HG02852 (cell line): ENCODE measurements around the gene LMF1.

Source experiments
- ATAC-seq: cut with Tn5 transposase; IDR thresholded peaks from one replicate; pipeline ENCODE4 v1.9.1; 2021; ENCODE audit warnings: mild to moderate bottlenecking, moderate library complexity; ENCODE audit not compliant: unreplicated experiment

The LMF1 gene

DNA sequence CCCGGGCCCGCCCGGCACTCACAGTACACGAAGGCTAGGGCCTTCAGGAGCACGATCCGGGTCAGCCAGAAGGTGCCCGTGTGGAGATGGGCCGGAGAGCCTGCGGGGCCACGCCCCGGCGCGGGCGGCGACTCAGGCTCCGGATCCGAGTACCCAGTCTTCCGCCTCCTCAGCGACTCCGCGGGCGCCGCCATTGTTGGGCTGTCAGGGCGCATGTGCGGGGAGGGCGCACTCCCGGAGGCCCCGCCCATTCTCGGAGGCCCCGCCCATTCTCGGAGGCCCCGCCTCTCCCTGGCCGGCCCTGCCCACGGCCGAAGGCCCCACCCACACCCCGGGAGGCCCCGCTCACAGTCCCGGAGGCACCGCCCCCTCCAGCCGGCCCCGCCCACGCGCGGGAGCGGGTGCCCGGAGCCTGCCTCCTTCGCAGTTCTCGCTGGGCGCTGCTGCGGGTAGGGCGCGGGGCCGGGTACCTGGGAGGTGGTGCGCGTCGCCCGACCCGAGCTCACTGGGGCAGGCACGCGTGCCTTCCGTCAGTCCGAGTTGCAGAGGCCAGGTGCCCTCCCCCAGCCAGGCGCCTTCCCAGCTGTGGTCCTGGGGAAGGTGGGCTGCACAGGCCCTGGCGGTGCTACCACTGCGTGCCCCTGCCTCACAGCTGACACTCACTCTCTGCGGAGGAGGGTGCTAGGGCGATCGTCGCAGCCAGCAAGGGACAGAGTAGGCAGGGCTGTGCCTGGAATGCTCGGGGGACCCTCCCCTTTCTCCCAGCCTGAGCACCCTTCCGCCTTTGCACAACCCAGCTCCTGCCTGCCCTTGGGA is at the start of gene LMF1:
Gene LMF1 (minus strand): TSS at position 219 of the 816 bp plus-strand sequence. CDS start 4 bp downstream, at position 215.
- peak; percentile 70 for ATAC-seq

DNA sequence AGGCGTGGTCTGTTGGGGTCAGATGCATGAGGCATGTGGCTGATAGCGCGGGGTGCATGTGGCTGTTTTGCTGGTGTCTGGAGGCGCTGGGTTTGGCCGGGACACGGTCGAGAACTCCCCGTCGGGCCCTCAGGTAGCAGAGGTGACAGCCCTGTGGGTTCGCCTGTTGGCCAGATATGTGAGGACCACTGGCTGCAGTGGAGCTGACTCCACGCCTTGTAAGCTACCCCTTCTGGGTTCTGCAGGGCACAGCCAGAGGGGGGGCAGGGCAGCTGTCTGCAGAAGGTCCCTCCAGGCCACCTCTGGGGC is 49.3 kb upstream of the LMF1 start:
- no peak for ATAC-seq

GRCh38 chr16:1019231-1020090 is 48.7 kb upstream of the LMF1 start:
- no peak for ATAC-seq

GRCh38 chr16:1018447-1019198 is 47.8 kb upstream of the LMF1 start:
- ATAC-seq: no peak

DNA sequence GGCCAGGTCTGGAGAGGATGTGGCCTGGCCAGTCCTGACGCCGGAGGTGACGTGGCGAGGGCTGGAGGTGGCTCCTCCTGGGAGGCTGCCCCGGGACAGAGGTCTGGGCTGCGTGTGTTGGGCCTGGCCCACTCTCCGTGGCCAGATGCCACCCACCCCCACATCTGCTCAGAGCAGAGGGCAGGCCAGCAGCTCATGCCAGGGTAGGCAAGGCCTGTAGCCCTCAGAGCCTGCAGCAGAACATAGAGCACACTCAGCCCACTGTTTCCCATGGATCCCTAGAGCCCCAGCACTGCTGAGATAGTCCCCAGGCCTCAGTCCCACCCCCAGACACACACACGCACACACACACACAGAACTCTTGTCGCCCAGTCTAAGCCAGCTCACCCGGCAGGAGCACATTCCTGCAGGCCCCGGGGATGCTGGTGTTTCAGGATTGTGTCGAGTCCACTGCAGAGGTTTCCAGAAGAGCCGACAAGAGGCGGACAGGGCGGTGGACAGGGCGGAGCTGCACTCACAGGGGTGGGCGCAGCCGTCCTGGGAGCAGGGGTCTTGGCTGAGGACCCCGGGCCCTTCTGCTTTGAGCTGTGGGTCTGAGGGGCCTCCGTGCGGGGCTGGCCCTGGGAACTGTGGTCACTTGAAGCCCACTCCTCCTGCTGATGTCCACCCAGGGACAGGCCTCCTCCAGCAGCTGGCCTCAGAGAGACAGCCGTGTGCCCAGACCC is 44.1 kb upstream of the LMF1 start:
- no peak for ATAC-seq

GRCh38 chr16:1014221-1014620 is 43.4 kb upstream of the LMF1 start:
- no peak for ATAC-seq

DNA sequence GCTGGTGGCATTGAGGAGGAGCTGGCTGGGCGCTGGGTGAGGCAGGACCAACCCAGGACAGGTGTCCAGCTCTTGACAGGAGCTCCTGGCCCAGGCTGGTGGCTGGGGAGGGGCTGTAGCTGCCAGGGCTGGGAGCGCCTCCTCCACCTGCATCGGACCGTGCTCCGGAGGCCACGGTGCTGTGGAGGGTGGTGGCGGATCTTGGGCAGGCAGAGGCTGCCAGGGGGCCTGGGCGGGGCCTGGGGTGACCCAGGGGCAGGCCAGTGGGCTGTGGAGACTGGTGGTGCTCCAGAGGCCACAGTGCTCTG is 42.8 kb upstream of the LMF1 start:
- ATAC-seq: no peak

- no peak for ATAC-seq
These were observed 42.2 kb upstream of the LMF1 start for GRCh38 chr16:1012722-1013592.

- ATAC-seq: no peak
These were observed 41.4 kb upstream of the LMF1 start for GRCh38 chr16:1012135-1012534.

- no peak for ATAC-seq
These were observed 40.7 kb upstream of the LMF1 start for GRCh38 chr16:1011316-1012082.

DNA sequence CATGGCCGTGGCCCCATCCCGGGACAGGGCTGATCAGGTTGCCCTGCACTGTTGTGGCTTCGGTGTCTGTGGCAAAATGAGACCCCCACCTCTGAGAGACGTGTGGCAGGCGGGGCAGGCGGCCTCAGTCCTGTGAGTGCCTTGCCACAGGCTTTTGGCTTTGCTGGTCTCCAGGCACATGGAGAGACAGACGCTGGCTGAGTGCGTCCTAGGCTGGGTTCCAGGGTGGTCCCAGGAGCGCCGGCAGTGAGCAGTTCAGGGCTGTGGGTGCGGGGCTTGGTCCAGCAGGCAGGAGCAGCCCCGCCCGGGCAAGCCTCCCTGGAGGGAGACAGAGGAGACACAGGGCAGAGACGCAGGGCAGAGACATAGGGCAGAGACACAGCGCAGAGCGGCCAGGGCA is 40.0 kb upstream of the LMF1 start:
- ATAC-seq: no peak

DNA sequence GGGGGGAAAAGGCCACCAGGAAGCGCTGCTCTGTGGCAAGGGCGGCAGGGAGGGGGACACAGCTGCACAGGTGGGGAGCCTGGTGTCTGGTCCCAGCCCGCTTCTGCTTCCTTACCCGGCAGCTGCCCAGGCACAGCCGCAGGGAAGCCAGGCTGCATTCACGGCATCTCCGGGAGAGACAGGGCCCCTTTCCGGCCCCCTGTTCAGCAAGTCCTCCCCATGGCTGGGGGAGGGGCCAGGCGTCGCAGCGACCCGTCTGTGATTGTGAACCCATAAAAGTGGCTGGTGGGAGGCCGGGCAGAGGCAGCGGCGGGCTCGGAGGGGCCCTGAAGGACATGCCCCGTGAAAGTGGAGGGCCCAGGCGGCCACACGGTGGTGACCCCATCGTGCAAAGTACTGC is 39.5 kb upstream of the LMF1 start:
- no peak for ATAC-seq

DNA sequence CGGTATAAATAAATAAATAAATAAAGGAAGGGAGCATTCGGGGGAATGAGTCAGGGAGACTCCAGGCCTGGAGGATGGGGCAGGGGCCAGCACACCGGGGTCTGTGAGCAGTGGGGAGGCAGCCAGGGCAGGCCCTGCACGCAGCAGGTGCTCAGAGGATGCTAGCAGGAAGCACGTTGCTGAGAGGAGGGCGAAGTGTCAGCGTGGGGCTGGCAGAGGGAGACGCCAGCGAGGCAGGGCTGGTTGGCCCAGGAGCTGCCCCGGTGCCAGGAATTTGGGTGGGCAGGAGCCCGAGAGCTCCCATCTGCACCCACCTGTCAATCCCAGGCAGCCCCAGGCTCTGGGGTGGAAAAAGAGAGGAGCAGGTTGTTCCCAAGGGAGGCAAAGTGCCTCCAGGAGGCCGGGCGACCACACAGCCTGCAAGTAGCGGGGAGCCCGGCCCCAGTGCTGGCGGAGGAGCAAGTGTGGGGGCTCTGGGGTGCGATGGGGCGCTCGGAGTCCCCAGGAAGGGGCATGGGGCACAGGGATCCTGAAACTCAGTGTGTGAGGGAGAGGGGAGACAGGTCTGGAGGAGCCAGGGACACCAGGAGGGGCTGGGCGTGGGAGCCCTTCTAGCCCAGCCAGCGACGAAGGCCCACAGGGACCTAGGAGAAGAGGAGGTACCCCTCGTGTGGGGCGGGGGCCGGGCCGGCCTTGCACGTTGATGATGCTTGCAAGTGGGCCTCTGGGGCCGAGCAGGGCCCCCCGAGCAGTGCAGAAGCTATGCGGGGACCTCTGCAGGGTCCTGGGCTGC is 38.8 kb upstream of the LMF1 start:
- no peak for ATAC-seq

- no peak for ATAC-seq
These were observed 37.3 kb upstream of the LMF1 start for GRCh38 chr16:1008085-1008484.

GRCh38 chr16:1007284-1007850 is 36.6 kb upstream of the LMF1 start:
- ATAC-seq: no peak

DNA sequence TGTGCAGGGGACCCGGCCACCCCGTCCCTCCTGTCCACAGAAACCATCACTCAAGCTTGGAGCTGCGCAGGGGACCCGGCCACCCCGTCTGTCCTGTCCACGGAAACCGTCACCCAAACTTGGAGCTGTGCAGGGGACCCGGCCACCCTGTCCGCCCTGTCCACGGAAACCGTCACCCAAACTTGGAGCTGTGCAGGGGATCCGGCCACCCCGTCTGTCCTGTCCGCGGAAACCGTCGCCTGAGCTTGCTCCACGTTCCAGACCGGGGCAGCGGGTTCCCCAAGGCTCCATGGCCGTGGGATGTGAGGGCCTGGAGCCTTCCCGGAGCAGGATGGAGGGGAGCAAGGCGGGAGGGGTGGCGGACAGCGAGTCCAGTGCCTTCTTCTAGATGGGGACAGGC is 36.0 kb upstream of the LMF1 start:
- no peak for ATAC-seq

DNA sequence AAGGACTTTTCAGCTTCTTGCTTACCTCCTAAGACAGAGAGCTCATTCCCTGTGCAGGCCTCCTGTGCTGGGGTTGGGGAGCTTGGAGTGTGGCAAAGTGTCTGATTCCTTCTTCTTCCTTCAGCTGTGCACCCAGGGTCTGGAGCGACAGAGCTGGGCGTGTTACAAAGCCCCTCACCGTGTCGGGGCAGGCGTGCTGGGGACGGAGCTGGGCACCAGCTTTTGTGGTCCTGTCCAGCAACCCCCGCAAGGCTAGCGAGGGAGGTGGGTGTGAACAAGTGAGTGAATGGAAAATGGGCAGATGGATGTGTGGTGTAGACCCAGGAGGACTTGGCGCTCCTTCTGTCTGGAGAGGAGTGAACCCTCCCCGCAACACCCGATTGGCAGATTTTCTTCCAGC is 34.5 kb upstream of the LMF1 start:
- ATAC-seq: no peak
